Chondrocyte (in vitro differentiated cells): ENCODE data around the gene PBXIP1. TPM values are rescaled to one million over a fixed set of nuclear protein-coding genes. Genes with fewer than 3 reads are reported as not detected.

Experiments
- DNase-seq: peaks from one replicate; pipeline ENCODE4 v3.0.0; 2021; ENCODE audit warnings: mixed read lengths, low spot score
- H3K27ac Mint-ChIP-seq: one replicate; pipeline ENCODE4 v1.8.0; 2021; ENCODE audit warnings: mild to moderate bottlenecking, moderate library complexity, mixed read lengths; ENCODE audit not compliant: unreplicated experiment
- H3K27me3 Mint-ChIP-seq: 2 replicates; pipeline ENCODE4 v1.8.0; 2021; ENCODE audit warnings: low read depth, mixed read lengths
- H3K36me3 Mint-ChIP-seq: 2 replicates; pipeline ENCODE4 v1.8.0; 2021; ENCODE audit warnings: low read depth, mixed read lengths
- H3K4me1 Mint-ChIP-seq: 2 replicates; pipeline ENCODE4 v1.8.0; 2021; ENCODE audit warnings: low read depth, mild to moderate bottlenecking, mixed read lengths
- H3K4me3 Mint-ChIP-seq: one replicate; pipeline ENCODE4 v1.8.0; 2021; ENCODE audit warnings: mild to moderate bottlenecking, moderate library complexity, mixed read lengths; ENCODE audit not compliant: unreplicated experiment
- H3K9me3 Mint-ChIP-seq: 2 replicates; pipeline ENCODE4 v1.8.0; 2021; ENCODE audit warnings: low read depth, mixed read lengths
- CTCF ChIP-seq: fragments of 200-600 bp; sonication (generic); IDR thresholded peaks from 2 replicates; pipeline ENCODE4 v1.5.0; 2021; ENCODE audit warnings: antibody characterized with exemption, mild to moderate bottlenecking, moderate library complexity
- total RNA-seq: library from RNA; stranded (reverse); gene quantifications from 3 replicates; pipeline ENCODE4 v1.2.1, GENCODE V29; 2021

Gene PBXIP1
- total RNA-seq, 1 donor from 2014 or later = 57.1 TPM

GRCh38 chr1:154975409-154976059 lies 19.6 kb upstream of the PBXIP1 start:
- H3K4me1 Mint-ChIP-seq = peaks cover 28% of the 10 kb centered on the region
- no peak overlapping the region for H3K4me3 Mint-ChIP-seq
- TF ChIP-seq CTCF = no peak
- no peaks in the 10 kb centered on the region for H3K9me3 Mint-ChIP-seq
- H3K27me3 Mint-ChIP-seq = no peaks in the 10 kb centered on the region
- H3K36me3 Mint-ChIP-seq = no peaks in the 10 kb centered on the region
- no peak overlapping the region for H3K27ac Mint-ChIP-seq
- DNase-seq = no peak

- H3K4me1 Mint-ChIP-seq = peaks cover 28% of the 10 kb centered on the region
- TF ChIP-seq CTCF = no peak
- H3K27ac Mint-ChIP-seq = no peak overlapping the region
- H3K9me3 Mint-ChIP-seq = no peaks in the 10 kb centered on the region
- H3K36me3 Mint-ChIP-seq = no peaks in the 10 kb centered on the region
- H3K4me3 Mint-ChIP-seq = no peak overlapping the region
- H3K27me3 Mint-ChIP-seq = no peaks in the 10 kb centered on the region
- DNase-seq = no peak
Observed at GRCh38 chr1:154974808-154975408, 19.0 kb upstream of the PBXIP1 start.

- Mint-ChIP-seq H3K4me3 (no peak within 1 kb of the TSS), H3K36me3 (peaks cover 2% of the 10 kb centered on the region), H3K4me1 (peaks cover 33% of the 10 kb centered on the region), H3K9me3 (no peaks in the 10 kb centered on the region), H3K27ac (no peak within 1 kb of the TSS), H3K27me3 (no peaks in the 10 kb centered on the region)
- TF ChIP-seq CTCF = no peak
- DNase-seq = peak; percentile 98
Observed at GRCh38 chr1:154974102-154974807, 18.4 kb upstream of the PBXIP1 start, which contains the start of gene CKS1B. Gene CKS1B (plus strand): TSS chr1:154974681. CDS start chr1:154974746, 65 bp downstream.

GRCh38 chr1:154973344-154974101 lies 17.6 kb upstream of the PBXIP1 start:
- Mint-ChIP-seq H3K4me1 (peaks cover 40% of the 10 kb centered on the region), H3K9me3 (no peaks in the 10 kb centered on the region), H3K27ac (no peak overlapping the region), H3K4me3 (no peak overlapping the region), H3K27me3 (no peaks in the 10 kb centered on the region), H3K36me3 (peaks cover 3% of the 10 kb centered on the region)
- TF ChIP-seq CTCF = peak; percentile 67
- no peak for DNase-seq
